HG02610 (cell line): ENCODE measurements around the gene ENPP1.

ENCODE experiments used
- ATAC-seq: cut with Tn5 transposase; IDR thresholded peaks from one replicate; pipeline ENCODE4 v1.9.1; 2021; ENCODE audit warnings: mild to moderate bottlenecking, moderate library complexity; ENCODE audit not compliant: unreplicated experiment

Gene ENPP1

DNA sequence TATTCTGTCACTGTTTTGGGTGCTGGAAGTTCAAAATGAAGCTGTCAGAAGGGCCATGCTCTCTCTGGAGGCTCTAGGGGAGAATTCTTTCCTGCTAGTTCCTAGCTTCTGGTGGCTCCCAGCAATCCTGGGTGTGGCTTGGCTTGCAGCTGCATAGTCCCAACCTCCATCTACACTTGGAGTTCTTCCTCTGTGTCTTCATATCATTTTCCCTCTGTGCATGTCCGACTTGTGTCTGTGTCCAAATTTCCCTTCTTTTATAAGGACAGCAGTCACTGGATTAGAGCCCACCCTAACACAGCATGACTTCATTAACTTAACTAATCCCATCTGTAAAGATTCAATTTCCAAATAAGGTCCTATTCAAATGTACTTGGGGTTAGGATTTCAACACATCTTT, 23.3 kb upstream of the ENPP1 start:
- no peak for ATAC-seq

DNA sequence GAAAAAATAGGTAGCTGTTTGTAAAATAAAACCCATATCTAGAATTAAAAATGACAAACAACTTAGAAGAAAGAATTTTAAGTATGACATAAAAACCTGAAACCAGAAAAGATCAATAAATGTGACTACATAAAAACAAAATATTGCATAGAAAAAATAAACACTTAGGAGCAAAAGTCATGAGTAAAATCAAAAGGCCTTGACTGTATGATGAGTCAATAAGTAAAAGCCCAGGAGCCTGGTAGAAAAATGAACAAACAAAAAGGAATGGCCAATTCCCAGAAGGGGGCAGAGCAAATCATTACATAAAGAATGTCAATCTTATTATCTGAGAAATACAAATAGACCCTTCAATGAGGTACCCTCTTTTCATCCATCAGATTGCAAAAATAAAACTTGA, 20.7 kb upstream of the ENPP1 start:
- ATAC-seq: no peak

DNA sequence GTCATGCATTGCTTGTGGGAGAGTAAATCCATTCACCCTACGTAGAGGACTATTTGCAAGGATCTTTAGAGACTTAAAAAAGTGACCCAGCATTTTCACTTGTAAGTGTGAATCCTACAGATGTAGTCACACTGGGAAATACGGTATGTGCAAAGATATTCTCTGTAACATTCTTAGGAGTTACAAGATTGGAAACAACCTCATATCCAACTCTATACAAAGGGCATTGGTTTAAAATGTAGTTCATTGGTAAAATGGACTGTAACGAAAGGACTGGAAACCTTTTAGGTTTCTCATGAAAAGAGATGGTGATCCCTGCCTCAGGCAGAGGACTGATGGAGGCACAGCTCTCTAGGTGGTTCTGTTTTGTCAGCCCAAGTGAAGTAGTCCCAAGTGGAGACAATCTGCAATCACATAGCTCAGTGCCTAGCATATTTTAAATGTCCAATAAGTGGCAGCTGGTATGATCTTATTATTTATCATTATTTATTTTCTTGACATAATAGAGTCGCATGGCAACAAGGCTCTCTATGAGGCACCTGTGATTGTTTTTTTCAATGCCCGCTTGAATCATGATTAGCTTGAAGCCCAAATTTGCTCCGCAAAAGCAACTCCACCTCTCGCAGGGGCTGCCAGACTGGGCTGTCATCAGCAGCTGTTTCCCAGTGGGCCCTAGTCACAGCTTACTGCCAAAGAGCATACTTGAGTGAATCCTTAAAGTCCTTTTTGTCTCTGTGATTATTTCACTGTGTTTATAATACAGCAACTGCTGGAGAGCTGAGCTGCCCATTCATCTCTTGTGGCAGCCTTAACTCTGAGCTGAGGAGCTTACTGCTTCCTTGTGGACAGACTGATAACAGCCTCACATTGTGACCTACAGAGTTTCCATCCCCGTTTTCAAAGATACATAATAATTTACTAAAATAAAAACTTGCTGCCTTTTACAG, 19.8 kb upstream of the ENPP1 start:
- ATAC-seq: no peak

DNA sequence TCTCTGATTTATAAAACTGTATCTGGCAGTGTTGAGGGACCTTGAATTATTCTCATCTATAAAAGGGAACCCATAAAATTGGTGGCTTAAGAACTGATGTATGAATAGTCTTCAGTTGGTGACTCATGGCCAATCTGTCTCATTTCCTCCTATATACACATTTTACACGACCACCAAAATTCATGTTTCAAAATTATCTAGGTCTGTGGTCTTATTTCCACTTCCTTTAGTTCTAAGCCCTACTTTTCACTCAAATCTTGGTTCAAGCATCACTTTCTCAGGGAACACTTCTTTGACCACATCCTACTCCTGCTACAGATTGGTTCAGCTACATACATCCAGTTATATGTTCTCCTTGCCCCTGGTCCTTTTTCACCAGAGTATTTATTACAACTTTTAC, 18.6 kb upstream of the ENPP1 start:
- no peak for ATAC-seq

DNA sequence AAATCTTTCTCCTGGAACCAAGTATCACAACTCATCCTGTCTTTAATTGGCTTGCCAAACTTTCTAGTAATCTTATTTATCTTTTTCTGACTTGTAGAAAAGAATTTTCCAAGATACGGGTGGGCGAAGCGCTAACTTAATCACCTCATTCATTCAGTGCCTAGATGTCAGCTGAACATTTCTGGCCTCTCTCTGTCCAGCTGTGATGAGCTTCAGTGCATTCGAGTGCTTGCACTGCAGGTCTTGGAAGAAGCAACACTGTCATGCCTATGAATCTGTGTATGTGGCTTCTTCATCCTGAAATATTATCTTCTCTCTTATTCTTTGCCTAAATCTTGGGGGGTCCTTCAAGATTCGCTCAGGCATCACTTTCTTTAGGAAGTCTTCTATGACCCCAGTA, 16.3 kb upstream of the ENPP1 start:
- ATAC-seq: no peak

GRCh38 chr6:131792091-131792496, 15.7 kb upstream of the ENPP1 start:
- ATAC-seq: no peak

DNA sequence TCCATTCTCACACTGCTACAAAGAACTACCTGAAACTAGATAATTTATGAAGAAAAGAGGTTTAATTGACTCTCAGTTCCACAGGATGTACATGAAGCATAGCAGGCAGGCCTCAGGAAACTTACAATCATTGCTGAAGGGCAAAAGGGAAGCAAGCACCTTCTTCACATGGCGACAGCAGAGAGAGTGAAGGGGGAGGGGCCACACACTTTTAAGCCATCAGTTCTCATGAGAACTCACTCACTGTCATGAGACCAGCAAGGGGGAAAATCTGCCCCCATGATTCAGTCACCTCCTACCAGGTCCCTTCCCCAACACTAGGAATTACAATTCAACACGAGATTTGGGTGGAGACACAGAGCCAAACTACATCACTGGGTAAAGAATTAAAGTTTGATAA, 12.5 kb upstream of the ENPP1 start:
- ATAC-seq: no peak

DNA sequence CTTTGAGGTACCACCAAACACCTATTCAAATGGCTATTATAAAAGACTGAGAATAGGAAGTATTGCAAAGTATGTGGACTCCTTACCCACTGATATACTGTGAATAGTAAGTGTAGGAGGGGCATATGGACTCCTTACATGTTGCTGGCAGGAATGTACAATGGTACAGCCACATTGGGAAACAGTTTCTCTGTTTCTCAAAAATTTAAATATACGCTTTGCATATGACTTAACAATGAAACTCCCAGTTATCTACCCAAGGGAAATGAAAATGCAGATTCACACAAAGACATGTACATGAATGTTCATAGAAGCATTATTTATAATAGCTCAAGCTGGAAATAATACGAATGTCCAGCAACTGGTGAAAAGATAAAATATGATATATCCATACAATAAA, 5.5 kb upstream of the ENPP1 start:
- ATAC-seq: no peak

GRCh38 chr6:131803007-131803769, 4.6 kb upstream of the ENPP1 start:
- ATAC-seq: no peak

- ATAC-seq: no peak
These were observed 3.7 kb upstream of the ENPP1 start for GRCh38 chr6:131804131-131804530.

DNA sequence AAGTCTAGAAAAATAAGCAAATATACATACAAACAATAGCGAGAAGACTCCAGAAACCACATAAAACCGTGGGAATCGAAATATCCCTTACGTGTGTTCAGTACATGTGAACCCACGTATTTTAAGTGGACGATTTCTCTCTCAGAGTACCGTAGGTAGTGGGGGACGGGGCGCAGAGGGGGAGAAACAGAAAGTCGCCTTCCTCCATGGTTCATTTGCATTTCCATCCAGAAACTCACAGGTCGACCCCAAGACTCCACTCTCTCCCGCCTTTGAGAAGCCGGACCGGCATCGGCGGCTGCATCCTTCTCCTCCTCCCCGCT, 538 bp upstream of the ENPP1 start:
- ATAC-seq: no peak

DNA sequence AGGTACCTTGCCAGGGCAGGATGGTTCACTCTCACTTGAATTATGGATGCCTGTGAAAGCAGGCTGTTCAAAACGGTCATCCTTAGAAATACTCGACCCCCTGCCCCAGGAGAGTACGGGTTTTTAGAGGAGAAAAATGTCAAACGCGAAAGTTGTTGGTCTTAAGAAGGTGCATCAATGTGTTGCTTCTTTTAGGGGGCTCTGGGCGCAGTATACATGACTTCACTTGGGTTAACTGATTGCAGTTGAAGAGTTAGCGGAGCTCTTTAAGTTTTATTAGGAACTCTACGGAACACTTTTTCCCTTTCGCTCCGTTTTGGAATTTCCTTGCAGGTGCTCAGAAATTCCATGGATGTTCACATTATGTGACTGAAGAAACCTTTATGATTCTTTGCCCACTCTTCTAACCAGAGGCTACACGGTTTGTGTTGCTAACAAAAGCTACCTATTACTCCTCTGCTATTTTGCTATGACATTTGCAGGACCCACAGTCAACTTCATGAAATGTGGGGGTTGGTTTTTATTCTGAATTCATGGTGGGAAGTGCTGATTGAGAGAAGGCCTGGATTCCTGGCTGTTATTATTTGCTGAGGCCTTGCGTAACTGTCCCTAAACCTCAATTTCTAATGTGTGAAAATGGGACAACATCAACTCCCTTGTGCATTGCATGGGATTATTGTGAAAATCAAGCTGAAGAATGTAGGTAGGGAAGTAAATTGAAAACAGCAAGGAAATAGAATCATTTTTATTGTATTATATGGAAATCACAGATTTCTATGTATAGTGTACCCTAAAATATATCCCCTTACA, 845 bp downstream of the ENPP1 start:
- peak; percentile 14 for ATAC-seq

- no peak for ATAC-seq
These were observed 3.7 kb downstream of the ENPP1 start for GRCh38 chr6:131811500-131811899.

- no peak for ATAC-seq
These were observed 6.2 kb downstream of the ENPP1 start for GRCh38 chr6:131813991-131814390.

DNA sequence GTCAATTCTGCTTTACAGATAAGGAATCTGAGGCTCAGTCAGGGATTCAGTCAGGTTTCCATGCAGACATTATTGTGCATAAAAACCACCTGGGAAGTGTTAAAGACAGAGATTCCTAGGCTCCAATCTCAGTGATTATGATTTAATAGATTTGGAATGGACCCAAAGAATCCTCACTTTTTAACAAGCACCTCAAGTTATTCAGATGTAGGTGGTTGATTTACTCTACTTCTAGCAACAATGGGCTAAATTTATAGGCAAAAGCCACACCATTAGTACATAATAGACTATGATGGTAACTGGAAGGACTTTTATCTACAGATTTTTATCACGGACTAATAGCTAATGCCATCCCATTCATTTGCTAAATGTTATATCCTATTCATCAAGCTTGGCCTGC, 9.0 kb downstream of the ENPP1 start:
- no peak for ATAC-seq

- ATAC-seq: peak; percentile 67
These were observed 11.8 kb downstream of the ENPP1 start for GRCh38 chr6:131819572-131820124.

DNA sequence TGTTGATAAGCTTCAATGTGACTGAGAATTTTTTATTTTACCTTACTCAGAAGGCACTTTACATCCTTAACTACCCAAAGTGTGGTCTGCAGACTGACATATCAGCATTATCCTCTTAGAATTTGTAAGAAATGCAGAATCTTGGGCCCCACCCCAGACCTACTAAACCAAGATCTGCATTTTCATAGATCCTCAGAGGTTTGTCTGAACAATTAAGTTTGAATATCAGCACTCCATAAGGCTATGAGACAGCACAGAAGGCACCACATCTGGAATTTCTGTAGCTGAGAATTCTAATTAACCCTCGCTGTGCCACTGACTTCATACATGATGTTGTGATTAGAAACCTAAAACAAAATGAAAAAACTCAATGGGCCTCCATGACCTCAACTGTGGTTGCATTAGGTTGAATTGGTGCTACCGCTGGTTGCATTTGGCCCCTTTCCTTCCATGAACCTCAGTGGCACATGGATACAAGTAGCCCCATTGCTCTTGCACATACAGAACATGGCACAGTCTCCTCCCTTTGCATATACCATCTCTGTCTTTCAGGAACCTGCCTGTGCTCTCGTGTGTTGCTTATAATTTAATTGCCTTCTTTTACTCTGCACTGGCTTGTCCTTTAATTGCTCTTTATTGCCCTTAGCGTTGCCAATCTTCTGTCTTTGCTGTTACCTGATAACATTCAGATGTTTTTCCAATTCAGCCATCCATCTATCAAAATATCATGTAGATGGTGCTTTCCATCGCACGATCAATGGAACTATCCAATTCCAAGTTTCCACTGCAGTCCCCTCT, 13.4 kb downstream of the ENPP1 start:
- no peak for ATAC-seq

- no peak for ATAC-seq
These were observed 14.3 kb downstream of the ENPP1 start for GRCh38 chr6:131822119-131822518.

DNA sequence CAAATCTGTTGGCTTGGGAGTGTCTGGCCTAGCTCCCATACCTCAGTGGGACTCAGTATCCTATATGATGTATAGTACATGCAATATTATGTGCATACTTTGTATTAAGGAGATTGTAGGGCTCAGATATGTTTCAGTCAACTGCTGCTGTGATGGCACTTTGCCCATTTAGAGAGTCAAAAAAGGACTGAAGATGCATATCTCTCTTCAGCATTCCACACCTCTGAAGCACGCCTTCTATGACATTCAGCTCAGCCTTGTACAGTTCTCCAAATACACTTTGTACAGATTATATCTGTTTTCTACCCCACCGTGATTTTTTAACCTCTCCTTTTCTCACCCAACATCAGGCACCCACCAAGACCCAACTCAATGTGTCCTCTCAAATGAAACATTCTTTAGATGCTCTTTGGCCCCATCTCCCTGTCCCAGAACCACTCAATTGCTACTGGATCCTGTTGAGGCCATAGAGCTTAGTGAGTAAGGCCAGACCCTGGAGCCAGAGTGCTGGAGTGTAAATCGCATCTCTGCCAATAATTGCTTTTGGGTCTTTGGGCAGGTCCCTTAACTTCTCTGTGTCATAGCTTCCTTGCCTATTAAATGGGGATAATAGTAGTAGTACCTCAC, 15.6 kb downstream of the ENPP1 start:
- ATAC-seq: no peak

DNA sequence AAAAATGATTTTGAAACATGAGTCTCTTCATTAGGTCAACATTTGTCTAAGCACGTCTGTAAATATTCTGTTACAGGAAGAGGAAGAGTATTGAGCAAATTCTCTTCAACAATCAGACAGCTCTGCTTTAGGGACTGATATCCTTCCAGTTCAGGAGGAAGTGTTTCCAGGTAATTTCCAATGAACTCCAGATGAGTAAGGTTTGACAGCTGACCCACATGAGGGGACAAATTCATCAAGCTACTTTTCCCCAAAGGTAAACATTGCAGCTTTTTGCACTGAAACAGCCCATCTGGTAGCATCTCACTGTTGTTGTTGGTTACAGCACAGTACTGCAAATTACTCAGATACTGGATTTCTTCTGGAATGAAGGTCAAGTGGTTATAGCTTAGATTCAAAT, 18.1 kb downstream of the ENPP1 start:
- ATAC-seq: no peak
